ENCODE results near the gene PKD2L1.
A peak's percentile ranks its signal among the peaks of the same experiment; 100 is the strongest.

Gene PKD2L1

DNA sequence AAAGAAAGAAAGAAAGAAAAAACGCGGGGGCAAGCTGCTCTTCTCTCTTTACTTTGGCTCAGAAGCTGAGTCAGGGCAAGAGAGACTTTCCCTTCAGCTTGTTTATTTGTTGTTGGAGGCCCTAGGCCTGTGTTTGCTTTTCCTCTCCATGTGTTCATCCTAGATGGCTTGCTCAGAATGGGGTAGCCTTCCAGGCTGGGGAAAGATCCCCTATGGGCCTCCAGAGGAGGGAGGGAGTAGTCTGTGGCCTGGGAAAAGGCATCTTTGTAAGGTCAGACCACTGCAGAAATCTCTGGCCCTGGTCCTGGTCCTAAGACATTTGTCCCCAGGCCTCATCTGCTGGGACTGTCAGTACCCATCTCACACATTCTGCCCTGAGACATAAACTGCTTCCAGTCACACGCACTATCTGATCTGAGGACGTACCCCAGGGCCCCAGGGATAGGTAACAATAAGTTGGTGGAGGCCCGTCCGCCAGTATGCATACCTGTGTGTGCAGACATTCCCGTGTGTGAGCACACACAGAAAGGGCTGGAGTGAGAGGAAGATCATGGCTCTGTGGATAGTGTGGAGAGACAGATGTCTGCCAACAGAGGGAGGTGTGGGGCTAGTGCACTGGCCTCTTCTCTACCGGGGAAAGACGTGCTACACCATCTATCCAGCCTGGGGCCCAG is 12.1 kb upstream of the PKD2L1 start:
- TF ChIP-seq, protein P1, sequence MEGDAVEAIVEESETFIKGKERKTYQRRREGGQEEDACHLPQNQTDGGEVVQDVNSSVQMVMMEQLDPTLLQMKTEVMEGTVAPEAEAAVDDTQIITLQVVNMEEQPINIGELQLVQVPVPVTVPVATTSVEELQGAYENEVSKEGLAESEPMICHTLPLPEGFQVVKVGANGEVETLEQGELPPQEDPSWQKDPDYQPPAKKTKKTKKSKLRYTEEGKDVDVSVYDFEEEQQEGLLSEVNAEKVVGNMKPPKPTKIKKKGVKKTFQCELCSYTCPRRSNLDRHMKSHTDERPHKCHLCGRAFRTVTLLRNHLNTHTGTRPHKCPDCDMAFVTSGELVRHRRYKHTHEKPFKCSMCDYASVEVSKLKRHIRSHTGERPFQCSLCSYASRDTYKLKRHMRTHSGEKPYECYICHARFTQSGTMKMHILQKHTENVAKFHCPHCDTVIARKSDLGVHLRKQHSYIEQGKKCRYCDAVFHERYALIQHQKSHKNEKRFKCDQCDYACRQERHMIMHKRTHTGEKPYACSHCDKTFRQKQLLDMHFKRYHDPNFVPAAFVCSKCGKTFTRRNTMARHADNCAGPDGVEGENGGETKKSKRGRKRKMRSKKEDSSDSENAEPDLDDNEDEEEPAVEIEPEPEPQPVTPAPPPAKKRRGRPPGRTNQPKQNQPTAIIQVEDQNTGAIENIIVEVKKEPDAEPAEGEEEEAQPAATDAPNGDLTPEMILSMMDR (IDR thresholded peaks at IDR 0.05; ENCODE audit: control insufficient read depth, extremely low read depth, insufficient read depth), result peak; percentile 47
- DNase-seq (ENCODE audit: low read depth), result no peak
- H3K4me3 ChIP-seq (ENCODE audit: low read depth, low read length), result no peak overlapping the region

DNA sequence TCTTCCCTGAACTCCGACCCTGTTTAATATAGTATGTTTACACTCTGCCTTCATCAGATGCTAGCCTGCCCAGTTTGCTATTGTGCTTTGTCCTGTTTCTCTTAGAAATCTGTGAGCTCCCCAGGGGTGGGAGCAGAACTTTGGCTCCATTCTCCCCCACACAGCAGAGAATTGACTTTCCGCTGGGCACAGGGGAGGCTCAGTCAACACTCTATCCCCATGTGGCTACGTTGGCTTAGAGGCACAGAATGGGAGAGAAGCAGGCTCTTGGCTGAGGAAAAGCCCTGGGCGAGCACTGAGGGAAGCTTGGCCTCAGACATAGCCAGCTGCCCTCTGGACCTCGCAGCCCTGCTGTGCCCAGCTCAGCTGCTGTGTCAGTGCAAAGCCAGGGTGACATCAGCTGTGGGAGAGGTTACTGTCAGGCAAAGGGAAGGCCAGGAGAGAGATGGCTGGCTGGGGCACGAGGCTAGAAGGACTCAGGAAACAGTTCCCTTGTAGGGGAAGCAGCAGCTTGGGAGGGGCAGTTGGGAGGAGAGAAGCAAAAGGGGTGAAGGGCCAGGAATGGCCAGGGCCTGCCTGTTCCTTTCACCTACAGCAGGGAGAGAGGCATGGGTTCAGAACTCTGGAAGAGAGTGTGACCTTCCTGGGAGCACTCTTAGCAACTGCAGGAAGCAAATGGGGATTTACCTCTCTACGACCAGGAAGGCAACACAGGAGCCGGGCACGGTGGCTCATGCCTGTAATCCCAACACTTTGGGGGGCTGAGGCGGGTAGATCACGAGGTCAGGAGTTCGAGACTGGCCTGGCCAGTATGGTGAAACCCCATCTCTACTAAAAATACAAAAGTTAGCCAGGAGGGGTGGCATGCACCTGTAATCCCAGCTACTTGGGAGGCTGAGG is 11.2 kb upstream of the PKD2L1 start:
- DNase-seq (ENCODE audit: low read depth), result no peak
- TF ChIP-seq, protein P1 (IDR thresholded peaks at IDR 0.05; ENCODE audit: control insufficient read depth, extremely low read depth, insufficient read depth), result no peak
- H3K4me3 ChIP-seq (ENCODE audit: low read depth, low read length), result no peak overlapping the region

DNA sequence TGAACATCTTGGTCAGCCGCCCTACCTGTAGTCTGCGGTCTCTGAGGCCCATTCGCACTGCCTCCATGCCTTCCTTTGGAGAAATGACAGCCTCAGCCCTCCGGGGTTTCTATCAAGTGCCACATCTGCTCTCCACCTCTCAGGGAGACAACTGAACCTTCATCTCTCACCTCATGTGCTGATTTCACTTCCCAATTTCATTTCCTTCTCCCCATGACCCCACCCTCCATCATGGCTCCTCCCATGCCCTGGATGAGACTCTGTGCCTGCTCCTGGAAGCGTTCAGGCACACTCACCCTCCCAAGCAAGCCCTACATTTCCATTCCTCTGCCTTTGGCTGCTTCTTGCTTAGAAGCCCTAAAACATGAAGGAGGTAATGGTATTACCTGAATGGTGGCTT is 9.2 kb upstream of the PKD2L1 start:
- DNase-seq (ENCODE audit: low read depth), result no peak
- TF ChIP-seq, protein P1 (IDR thresholded peaks at IDR 0.05; ENCODE audit: control insufficient read depth, extremely low read depth, insufficient read depth), result no peak
- no peak overlapping the region for H3K4me3 ChIP-seq (ENCODE audit: low read depth, low read length)

DNA sequence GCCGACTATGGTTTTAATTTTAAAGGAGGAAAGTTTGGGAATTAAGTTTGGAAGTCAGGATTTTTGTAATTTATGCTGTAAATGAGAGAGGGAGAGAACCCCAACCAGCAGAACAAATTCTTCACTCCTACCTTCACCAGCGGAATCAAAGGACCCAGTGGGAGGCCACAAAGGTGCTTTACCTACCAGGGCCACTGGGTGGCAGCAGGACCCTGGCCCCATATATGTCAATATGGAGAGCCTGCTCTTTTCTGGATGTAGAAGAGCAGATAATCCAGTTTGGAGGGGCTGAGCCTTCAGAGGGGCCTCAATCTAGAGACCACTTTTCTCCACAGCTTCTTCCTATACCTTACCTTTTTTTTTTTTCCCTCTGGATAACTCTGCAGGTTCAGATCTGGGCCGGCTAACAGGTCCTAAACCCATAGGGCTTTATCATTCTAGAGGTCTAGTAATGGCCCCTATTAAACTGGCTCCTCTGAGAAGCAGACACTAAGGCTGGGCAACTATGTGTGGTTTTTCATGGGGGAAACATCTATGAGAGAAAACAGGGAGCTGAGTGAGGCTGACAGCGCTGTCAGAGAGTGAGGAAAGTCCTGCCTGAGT is 8.5 kb upstream of the PKD2L1 start:
- no peak for DNase-seq (ENCODE audit: low read depth)
- TF ChIP-seq, protein P1 (IDR thresholded peaks at IDR 0.05; ENCODE audit: control insufficient read depth, extremely low read depth, insufficient read depth), result peak; percentile 76
- H3K4me3 ChIP-seq (ENCODE audit: low read depth, low read length), result no peak overlapping the region

DNA sequence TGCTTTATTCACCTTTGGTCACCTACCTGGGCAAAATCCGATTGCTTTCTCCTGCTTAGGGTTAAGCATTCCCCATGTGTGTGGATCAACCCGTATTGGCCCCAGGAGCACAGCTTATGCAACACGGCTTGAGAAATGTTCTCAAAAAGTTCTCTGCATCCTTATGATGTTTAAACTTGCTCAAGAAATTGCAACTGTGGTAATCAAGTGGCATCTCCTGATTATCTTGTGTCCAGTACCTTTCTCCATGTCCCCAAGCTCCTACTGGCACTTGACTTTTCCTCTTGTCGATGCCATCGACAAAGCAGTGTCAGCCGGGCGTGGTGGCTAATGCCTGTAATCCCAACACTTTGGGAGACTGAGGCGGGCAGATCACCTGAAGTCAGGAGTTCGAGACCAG is 4.7 kb upstream of the PKD2L1 start:
- H3K4me3 ChIP-seq (ENCODE audit: low read depth, low read length), result no peak overlapping the region
- DNase-seq (ENCODE audit: low read depth), result no peak
- TF ChIP-seq, protein P1 (IDR thresholded peaks at IDR 0.05; ENCODE audit: control insufficient read depth, extremely low read depth, insufficient read depth), result no peak

DNA sequence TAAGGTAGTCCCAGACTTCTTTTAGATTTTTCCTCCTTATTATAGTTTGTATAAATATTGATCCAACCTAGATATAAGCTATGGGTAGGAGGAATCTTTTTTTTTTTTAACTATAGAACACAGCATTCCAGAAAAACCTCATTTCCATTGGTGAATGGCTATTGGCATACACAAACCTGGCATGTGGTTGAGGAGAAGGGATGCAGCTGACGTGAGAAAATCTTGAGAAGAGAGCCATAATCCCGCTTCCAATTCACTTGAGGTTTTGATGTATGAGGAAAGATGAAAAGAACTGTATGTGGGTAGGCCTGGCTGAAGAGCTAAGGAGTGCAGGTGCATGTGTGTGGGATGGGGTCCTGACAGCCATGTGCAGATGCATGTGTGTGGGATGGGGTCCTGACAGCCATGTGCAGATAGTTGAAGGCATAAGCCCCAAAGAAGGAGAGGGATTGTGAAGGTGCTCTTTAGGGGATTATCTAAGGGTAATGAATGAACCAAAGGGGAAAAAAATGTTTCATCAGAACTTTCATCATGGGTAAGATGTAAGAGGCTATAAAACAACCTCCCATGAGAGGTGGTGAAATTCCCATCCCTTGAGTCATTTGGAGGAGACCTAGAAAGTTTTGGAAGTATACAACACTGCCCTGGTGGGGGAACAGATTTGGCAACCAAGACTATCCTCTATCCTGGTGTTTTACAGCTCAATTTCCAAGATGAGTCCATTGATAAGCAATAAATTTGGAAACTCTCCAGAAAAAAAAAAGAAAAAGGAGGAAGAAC is 3.8 kb upstream of the PKD2L1 start:
- DNase-seq (ENCODE audit: low read depth), result no peak
- no peak overlapping the region for H3K4me3 ChIP-seq (ENCODE audit: low read depth, low read length)
- TF ChIP-seq, protein P1 (IDR thresholded peaks at IDR 0.05; ENCODE audit: control insufficient read depth, extremely low read depth, insufficient read depth), result no peak

Data from LNCaP clone FGC (cell line).